ENCODE results near the gene PELI2. TPM values are rescaled to one million over a fixed set of nuclear protein-coding genes. Genes with fewer than 3 reads are reported as not detected.

Gene PELI2
- polyA plus RNA-seq, 3 donors, result 25.2 to 29.3 (median 29.1) TPM

- no peak for DNase-seq (ENCODE audit: low read depth in 3 of 3, low spot score in 2 of 3)
These were observed 49.9 kb downstream of the PELI2 start for GRCh38 chr14:56168007-56168616.

DNA sequence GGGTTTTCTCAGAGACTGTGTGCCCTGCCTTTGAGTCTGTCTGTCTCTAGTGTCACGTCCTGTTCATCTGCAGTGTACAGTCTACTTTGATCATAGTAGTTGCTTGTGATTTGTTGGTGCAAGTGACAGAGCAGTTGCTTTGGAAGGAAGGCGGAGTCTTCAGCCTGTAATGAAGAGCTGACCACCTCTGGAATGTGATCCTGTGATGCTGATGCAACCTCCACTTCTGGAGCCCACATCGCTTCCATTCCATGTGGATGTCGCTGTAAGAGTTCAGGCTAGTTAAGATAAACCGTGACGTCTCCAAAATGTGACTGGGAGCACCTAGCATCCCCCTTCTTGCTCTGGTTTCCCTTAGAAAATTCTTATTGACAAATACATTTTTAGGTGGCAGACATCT, 51.8 kb downstream of the PELI2 start:
- no peak for DNase-seq (ENCODE audit: low read depth in 3 of 3, low spot score in 2 of 3)

GRCh38 chr14:56170877-56171422, 52.7 kb downstream of the PELI2 start:
- DNase-seq (ENCODE audit: low read depth in 3 of 3, low spot score in 2 of 3), result no peak

DNA sequence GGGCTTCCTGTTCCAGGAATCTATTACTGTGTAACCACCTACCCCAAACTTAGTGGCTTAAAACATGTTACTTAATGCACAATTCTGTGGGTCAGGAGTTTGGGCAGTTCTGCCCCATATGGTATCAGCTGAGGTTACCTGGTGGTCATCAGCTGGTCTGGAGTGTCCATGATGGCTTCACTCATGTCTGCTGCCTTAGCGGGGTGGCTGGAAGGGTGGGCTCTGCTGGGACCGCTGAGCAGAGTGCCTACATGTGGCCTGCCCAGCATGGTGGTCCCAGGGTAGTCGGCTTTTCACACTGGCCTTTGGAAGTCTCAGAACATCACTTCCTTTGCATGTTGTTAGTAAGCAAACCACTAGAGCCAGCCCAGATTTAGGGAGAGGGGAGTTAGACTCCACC, 53.9 kb downstream of the PELI2 start:
- no peak for DNase-seq (ENCODE audit: low read depth in 3 of 3, low spot score in 2 of 3)

- no peak for DNase-seq (ENCODE audit: low read depth in 3 of 3, low spot score in 2 of 3)
These were observed 54.4 kb downstream of the PELI2 start for GRCh38 chr14:56172571-56172971.

DNA sequence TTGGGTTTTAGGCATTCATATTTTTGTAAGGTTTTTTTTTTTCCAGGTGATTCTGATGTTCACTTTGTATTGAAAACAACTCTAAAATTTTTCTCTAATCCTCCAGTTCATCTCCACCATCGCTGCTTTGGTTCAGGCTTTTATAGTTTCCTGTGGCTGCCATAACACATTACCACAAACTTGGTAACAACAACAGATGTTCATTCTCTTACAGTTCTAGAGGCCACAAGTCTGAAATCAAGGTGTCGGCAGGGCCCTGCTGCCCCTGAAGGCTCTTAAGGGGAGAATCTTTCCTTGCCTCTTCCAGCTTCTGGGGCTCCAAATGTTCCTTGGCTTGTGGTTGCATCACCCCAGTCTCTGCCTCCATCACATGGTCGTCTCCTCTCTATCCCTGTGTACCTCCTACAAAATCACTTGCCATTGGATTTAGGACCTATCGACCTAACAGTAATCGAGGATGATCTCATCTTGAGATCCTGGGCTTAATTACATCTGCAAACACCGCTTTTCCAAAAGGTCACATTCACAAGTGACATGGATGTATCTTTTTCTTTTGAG, 55.2 kb downstream of the PELI2 start:
- DNase-seq (ENCODE audit: low read depth in 3 of 3, low spot score in 2 of 3), result no peak

DNA sequence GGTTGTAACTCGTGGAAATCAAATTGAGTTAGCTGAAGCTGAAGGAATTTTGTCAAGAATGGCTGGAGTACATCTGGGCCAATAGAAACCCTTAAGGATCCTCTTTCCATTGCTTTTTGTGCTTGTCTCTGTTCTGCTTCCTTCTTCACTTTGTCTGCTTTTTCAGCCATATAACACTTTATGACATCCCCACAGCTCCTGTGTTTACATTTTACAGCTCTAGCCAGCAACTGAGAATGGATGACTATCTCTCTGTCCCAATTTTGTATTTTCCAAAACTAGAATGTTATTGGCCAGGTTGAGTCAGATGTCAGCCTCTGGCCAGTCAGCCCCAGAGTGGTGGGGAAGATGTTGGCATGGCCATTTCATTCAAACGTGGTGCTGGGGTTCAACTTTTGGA, 57.6 kb downstream of the PELI2 start:
- no peak for DNase-seq (ENCODE audit: low read depth in 3 of 3, low spot score in 2 of 3)

DNA sequence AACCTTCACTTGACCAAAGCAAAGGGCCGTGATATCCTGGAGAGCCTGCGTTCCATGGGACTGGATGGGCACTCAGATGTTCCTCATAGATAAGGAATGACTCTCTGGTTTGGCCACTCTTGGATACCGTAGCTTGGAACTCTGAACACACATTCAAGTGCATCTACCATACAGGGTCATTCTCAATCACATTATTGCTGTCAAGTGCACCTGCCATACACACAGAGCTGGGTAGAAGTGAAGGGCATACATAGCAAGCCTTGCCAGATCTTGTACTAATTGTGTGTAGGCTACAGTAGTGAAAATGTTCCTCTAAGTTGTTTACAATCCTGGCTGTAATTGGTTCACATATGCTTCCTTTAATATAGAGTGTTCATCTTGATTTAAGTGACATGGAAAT, 58.3 kb downstream of the PELI2 start:
- DNase-seq (ENCODE audit: low read depth in 3 of 3, low spot score in 2 of 3), result no peak

GRCh38 chr14:56177036-56177435, 58.8 kb downstream of the PELI2 start:
- DNase-seq (ENCODE audit: low read depth in 3 of 3, low spot score in 2 of 3), result no peak

DNA sequence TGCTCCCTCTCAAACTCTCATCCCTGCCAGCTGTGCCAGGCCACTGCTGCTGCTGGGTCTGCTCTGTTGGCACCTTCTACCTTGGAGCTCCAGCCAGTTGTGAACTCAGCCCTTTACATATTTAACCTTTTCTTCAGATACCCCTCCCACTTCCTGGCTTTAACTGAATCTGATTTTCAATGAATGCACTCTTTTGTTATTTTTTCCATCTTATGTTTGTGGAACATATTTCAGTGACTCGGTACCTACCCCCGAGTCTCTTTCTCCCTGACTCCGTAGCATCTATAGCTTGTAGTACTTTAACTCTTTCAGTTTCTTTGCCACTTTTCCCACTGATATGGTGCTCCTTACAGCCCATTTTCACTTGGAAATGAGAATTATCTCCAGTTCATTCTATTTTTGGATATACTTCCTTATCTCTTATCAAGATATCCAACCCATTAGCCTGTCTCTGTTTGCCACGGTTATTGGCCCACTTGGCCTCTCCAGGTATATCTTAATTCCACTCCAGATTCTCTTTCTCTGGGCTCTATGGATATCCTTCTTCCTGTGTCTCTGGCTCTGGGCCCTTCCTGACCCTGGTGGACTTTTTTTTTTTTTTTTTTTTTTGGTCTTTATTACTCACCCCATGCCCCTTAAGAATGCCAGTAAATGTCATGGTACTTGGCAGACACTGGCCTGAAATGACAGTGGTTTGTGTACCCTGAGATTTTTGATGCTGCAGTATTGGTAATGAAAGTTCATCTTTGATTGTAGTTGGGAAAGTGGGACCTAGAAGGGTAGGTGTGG, 62.7 kb downstream of the PELI2 start:
- no peak for DNase-seq (ENCODE audit: low read depth in 3 of 3, low spot score in 2 of 3)

GRCh38 chr14:56181681-56182085, 63.5 kb downstream of the PELI2 start:
- DNase-seq (ENCODE audit: low read depth in 3 of 3, low spot score in 2 of 3), result no peak

- no peak for DNase-seq (ENCODE audit: low read depth in 3 of 3, low spot score in 2 of 3)
These were observed 64.2 kb downstream of the PELI2 start for GRCh38 chr14:56182410-56182809.

- DNase-seq (ENCODE audit: low read depth in 3 of 3, low spot score in 2 of 3), result no peak
These were observed 65.5 kb downstream of the PELI2 start for GRCh38 chr14:56183631-56184157.

DNA sequence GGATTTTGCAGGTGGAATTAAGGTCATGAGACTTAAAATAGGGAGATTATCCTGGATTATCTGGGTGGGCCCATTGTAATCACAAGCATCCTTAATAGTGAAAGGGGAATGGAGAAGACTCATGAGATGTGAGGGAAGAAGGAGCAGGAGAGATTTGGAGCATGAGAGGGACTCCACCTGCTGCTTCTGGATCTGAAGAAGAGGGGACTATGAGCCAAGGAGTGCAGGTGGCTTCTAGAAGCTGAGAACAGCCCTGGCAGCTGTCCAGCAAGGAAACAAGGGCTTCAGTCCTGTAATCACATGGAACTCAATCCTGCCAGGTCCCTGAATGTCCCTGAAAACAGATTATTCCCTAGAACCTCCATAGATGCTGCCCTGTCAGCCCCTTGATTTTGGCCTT, 67.8 kb downstream of the PELI2 start:
- DNase-seq (ENCODE audit: low read depth in 3 of 3, low spot score in 2 of 3), result no peak

- no peak for DNase-seq (ENCODE audit: low read depth in 3 of 3, low spot score in 2 of 3)
These were observed 69.5 kb downstream of the PELI2 start for GRCh38 chr14:56187736-56188135.

DNA sequence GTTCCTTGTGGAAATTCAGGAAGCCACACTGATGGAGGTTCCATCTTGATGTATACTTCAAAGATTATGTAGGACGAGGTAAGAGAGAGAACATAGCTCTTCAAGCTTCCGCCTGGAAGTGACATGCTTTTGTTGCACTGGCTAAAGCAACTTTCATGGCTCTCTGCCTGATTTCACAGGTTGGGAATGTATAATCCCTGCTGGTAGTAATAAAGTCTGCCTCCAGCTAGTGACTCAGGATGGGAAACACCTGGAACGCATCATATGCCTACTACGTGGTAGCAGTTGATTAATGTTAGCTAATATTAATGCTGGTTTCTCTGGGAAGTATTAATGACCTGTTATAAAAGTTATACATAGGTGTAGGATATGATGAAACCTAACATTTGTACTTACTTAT, 71.1 kb downstream of the PELI2 start:
- peak in 1 of 3 donors; percentile 10 for DNase-seq (ENCODE audit: low read depth in 3 of 3, low spot score in 2 of 3)

DNA sequence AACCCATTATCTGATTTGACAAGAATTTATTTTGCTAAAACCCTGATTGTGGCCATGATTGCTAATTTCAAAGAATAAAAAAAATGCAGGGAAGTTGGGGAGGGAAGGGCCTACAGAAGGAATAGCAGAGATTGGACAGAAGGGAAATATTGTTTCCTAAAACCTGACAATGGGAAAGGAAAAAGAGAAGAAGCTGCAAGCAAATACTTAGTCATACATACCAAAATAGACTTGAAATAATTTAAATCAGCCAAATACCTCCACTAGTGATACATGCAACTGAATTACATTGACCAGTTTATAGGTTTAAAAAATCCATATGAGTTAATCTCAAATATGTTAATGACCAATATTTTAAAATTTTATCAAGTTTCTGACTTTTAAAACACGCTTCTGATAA, 75.1 kb downstream of the PELI2 start:
- no peak for DNase-seq (ENCODE audit: low read depth in 3 of 3, low spot score in 2 of 3)

- DNase-seq (ENCODE audit: low read depth in 3 of 3, low spot score in 2 of 3), result no peak
These were observed 75.8 kb downstream of the PELI2 start for GRCh38 chr14:56194042-56194441.

- DNase-seq (ENCODE audit: low read depth in 3 of 3, low spot score in 2 of 3), result no peak
These were observed 77.0 kb downstream of the PELI2 start for GRCh38 chr14:56195223-56195622.

- DNase-seq (ENCODE audit: low read depth in 3 of 3, low spot score in 2 of 3), result no peak
These were observed 77.5 kb downstream of the PELI2 start for GRCh38 chr14:56195704-56196103.

DNA sequence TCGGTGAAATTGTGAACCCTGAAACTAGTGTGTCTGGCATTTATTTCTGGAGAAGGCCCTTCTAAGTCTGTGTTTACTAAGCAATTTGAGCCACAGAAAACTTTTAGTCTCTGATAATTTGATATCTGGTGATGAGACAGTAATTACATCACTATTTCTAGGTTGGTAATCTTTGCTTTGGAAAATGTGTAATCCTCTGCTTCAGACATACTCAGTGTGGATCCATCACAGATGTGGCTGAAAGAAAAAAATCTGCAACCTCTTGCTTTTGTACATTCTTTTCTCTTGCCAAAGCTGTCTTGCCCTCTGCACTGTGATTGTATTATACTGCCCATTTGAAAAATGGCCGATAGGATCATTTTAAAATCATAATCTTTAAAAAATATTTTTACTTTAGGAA, 78.1 kb downstream of the PELI2 start:
- DNase-seq (ENCODE audit: low read depth in 3 of 3, low spot score in 2 of 3), result no peak

DNA sequence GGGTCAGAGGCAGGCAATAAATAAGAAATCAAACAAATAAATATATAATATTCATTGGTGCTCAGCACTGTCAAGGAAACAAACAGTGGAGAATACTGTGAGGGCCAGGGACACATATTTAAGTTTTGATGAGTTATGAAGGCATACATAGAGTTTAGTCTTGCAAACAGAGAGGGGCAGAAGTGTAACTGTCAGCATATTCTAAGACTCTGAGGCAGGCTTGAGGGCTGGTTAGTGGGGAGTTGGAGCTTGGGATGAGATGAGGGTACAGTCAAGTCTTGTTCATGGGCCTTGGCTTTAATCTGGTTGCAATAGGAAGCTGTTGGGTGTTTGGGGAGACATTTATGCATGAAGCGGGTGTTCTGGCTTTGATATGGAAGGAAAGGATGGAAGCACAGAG, 78.9 kb downstream of the PELI2 start:
- DNase-seq (ENCODE audit: low read depth in 3 of 3, low spot score in 2 of 3), result no peak
